Measurements from ENCODE around the gene SYT3. TPM values are rescaled to one million over a fixed set of nuclear protein-coding genes. Genes with fewer than 3 reads are reported as not detected.
A peak's percentile ranks its signal among the peaks of the same experiment; 100 is the strongest.

The SYT3 gene
- polyA plus RNA-seq, 3 donors = not detected

DNA sequence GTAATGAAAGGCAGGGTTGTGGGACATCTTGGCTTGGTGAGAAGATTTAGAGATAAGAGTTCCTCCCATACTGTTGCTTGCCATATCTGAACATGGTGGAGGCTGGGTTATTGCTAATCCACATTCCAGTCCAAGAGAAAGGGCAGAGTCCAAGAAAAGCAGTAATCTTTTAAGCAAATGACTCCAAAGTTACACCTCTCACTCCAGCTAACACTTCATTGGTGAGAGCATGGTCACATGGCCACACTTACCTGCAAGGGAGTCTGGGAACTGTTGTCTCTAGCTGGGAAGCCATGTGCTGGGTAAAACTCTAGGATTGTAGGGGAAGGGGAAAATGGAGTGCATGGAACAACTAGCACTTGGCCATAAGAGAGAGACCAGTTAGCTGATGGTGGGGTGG, 15.2 kb upstream of the SYT3 start:
- no peak overlapping the region for H3K27ac ChIP-seq (ENCODE audit: low read depth in 1 of 2, low read length in 2 of 2)
- H3K4me1 ChIP-seq (ENCODE audit: control insufficient read depth in 1 of 2, insufficient read depth in 2 of 2, low read length in 2 of 2) = peaks cover 14 to 18% of the 10 kb centered on the region in 2 donors
- no peak overlapping the region for H3K4me2 ChIP-seq (replicated peaks; ENCODE audit: extremely low read depth, low read length, poor library complexity, severe bottlenecking)
- H3K27me3 ChIP-seq (ENCODE audit: control insufficient read depth in 2 of 2, insufficient read depth in 2 of 2, low read length in 2 of 2) = peaks cover 8 to 26% of the 10 kb centered on the region in 2 donors
- no peaks in the 10 kb centered on the region for H3K79me2 ChIP-seq (ENCODE audit: insufficient read depth, low read length)
- Mint-ChIP-seq H3K27me3 (ENCODE audit: low read depth in 3 of 3) (peaks cover 29 to 45% (median 39%) of the 10 kb centered on the region in 3 donors), H3K4me3 (no peak overlapping the region), H3K4me1 (peaks cover 18% of the 10 kb centered on the region), H3K27ac (no peak overlapping the region), H3K9me3 (peaks cover 21 to 48% (median 43%) of the 10 kb centered on the region in 7 donors), H3K36me3 (peaks cover 0 to 4% of the 10 kb centered on the region in 2 donors)
- TF ChIP-seq, protein P1, sequence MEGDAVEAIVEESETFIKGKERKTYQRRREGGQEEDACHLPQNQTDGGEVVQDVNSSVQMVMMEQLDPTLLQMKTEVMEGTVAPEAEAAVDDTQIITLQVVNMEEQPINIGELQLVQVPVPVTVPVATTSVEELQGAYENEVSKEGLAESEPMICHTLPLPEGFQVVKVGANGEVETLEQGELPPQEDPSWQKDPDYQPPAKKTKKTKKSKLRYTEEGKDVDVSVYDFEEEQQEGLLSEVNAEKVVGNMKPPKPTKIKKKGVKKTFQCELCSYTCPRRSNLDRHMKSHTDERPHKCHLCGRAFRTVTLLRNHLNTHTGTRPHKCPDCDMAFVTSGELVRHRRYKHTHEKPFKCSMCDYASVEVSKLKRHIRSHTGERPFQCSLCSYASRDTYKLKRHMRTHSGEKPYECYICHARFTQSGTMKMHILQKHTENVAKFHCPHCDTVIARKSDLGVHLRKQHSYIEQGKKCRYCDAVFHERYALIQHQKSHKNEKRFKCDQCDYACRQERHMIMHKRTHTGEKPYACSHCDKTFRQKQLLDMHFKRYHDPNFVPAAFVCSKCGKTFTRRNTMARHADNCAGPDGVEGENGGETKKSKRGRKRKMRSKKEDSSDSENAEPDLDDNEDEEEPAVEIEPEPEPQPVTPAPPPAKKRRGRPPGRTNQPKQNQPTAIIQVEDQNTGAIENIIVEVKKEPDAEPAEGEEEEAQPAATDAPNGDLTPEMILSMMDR (IDR thresholded peaks at IDR 0.05) = no peak
- DNase-seq = no peak
- no peaks in the 10 kb centered on the region for H3K36me3 ChIP-seq (replicated peaks in 1 of 2; ENCODE audit: control insufficient read depth in 1 of 2, insufficient read depth in 2 of 2, low read length in 2 of 2)
- intact Hi-C loops (cut with micrococcal nuclease) = no loop called here
- H3K4me3 ChIP-seq (replicated peaks in 1 of 3; ENCODE audit: low read depth in 2 of 3, low read length in 3 of 3) = no peak overlapping the region
- H2AFZ ChIP-seq (ENCODE audit: insufficient read depth, low read depth, low read length, poor library complexity, severe bottlenecking) = no peak overlapping the region
- peaks cover 28 to 34% of the 10 kb centered on the region in 2 donors for H3K9me3 ChIP-seq (replicated peaks in 1 of 2; ENCODE audit: control insufficient read depth in 1 of 2, insufficient read depth in 1 of 2, low read length in 2 of 2)
- no peak overlapping the region for H3K9ac ChIP-seq (ENCODE audit: insufficient read depth, low read length, poor library complexity, severe bottlenecking)
- H4K20me1 ChIP-seq (ENCODE audit: insufficient read depth, low read length) = no peaks in the 10 kb centered on the region

DNA sequence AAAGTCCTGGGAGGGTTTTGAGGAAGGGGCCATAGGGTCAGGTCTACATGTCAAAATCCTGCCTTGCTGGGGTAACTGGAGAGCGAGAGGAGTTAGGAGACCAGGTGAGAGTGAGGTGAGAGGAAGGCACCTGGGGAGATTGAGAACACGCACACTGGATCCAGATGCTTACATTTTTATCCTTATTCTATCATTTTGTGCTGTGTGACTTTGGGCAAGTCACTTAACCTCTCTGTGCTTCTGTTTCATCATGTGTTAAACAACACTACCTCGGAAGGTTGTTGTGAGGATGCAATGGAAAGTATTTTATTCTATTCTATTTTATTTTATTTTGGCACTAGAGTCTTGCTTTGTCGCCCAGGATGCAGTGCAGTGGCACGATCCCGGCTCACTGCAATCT, 13.0 kb upstream of the SYT3 start:
- H3K4me3 ChIP-seq (replicated peaks in 1 of 3; ENCODE audit: low read depth in 2 of 3, low read length in 3 of 3) = no peak overlapping the region
- TF ChIP-seq, protein P1 (IDR thresholded peaks at IDR 0.05) = no peak
- Mint-ChIP-seq H3K27ac (no peak overlapping the region), H3K9me3 (peaks cover 13 to 32% (median 29%) of the 10 kb centered on the region in 7 donors), H3K36me3 (no peaks in the 10 kb centered on the region), H3K27me3 (ENCODE audit: low read depth in 3 of 3) (peaks cover 16 to 29% (median 22%) of the 10 kb centered on the region in 3 donors), H3K4me3 (peak overlapping the region in 1 of 2 donors; percentile 58), H3K4me1 (peaks cover 2% of the 10 kb centered on the region)
- H3K4me2 ChIP-seq (replicated peaks; ENCODE audit: extremely low read depth, low read length, poor library complexity, severe bottlenecking) = no peak overlapping the region
- no peak overlapping the region for H3K9ac ChIP-seq (ENCODE audit: insufficient read depth, low read length, poor library complexity, severe bottlenecking)
- no peak overlapping the region for H2AFZ ChIP-seq (ENCODE audit: insufficient read depth, low read depth, low read length, poor library complexity, severe bottlenecking)
- no peaks in the 10 kb centered on the region for H4K20me1 ChIP-seq (ENCODE audit: insufficient read depth, low read length)
- peaks cover 0 to 12% of the 10 kb centered on the region in 2 donors for H3K27me3 ChIP-seq (ENCODE audit: control insufficient read depth in 2 of 2, insufficient read depth in 2 of 2, low read length in 2 of 2)
- intact Hi-C loops (cut with micrococcal nuclease) = no loop called here
- no peak for DNase-seq
- peaks cover 19 to 20% of the 10 kb centered on the region in 2 donors for H3K9me3 ChIP-seq (replicated peaks in 1 of 2; ENCODE audit: control insufficient read depth in 1 of 2, insufficient read depth in 1 of 2, low read length in 2 of 2)
- no peaks in the 10 kb centered on the region for H3K79me2 ChIP-seq (ENCODE audit: insufficient read depth, low read length)
- H3K36me3 ChIP-seq (replicated peaks in 1 of 2; ENCODE audit: control insufficient read depth in 1 of 2, insufficient read depth in 2 of 2, low read length in 2 of 2) = no peaks in the 10 kb centered on the region
- H3K27ac ChIP-seq (ENCODE audit: low read depth in 1 of 2, low read length in 2 of 2) = no peak overlapping the region
- WGBS (ENCODE audit: insufficient coverage) = no CpG with 5 or more reads among the region's 6 CpGs
- H3K4me1 ChIP-seq (ENCODE audit: control insufficient read depth in 1 of 2, insufficient read depth in 2 of 2, low read length in 2 of 2) = peaks cover under 1 to 2% of the 10 kb centered on the region in 2 donors
